Lung (tissue), 12 donors: ENCODE data around the gene USP31. TPM values are rescaled to one million over a fixed set of nuclear protein-coding genes. Genes with fewer than 3 reads are reported as not detected.

ENCODE experiments used
- ATAC-seq: fragments of 200-7000 bp; cut with Tn5 transposase; one replicate; pipeline ENCODE4 v1.9.1; 2020; ENCODE audit warnings: moderate number of reproducible peaks; ENCODE audit not compliant: insufficient read depth, low FRiP score
- DNase-seq, 3 donors: peaks; one replicate each; pipeline ENCODE4 v3.0.0-alpha.2; 2013 to 2017
- H3K27ac ChIP-seq, 2 donors: one replicate each; pipeline ENCODE4 v1.5.1; 2013; ENCODE audit warnings: mild to moderate bottlenecking in 2 of 2, moderate library complexity in 2 of 2, control low read depth in 1 of 2, inconsistent platforms in 1 of 2, low read depth in 1 of 2, low read length in 1 of 2
- H3K27me3 ChIP-seq, 3 donors: one replicate each; pipeline ENCODE4 v1.5.1; 2013; ENCODE audit warnings: low read length in 2 of 3; ENCODE audit not compliant: control insufficient read depth in 3 of 3, insufficient read depth in 3 of 3
- H3K36me3 ChIP-seq, 4 donors: one replicate each; pipeline ENCODE4 v1.5.1; 2013; ENCODE audit warnings: low read length in 4 of 4, mild to moderate bottlenecking in 1 of 4, moderate library complexity in 1 of 4; ENCODE audit not compliant: control insufficient read depth in 4 of 4, insufficient read depth in 4 of 4
- H3K4me1 ChIP-seq, 5 donors: one replicate each; pipeline ENCODE4 v1.5.1; 2013; ENCODE audit warnings: low read length in 5 of 5, mild to moderate bottlenecking in 2 of 5, moderate library complexity in 1 of 5; ENCODE audit not compliant: control insufficient read depth in 5 of 5, insufficient read depth in 5 of 5
- H3K4me3 ChIP-seq: one replicate; pipeline ENCODE4 v1.5.1; 2013; ENCODE audit warnings: mild to moderate bottlenecking, control low read depth, moderate library complexity
- H3K9ac ChIP-seq, 2 donors: one replicate each; pipeline ENCODE4 v1.5.1; 2013; ENCODE audit warnings: low read length in 2 of 2, control low read depth in 1 of 2; ENCODE audit not compliant: insufficient read depth in 1 of 2
- H3K9me3 ChIP-seq, 4 donors: one replicate each; pipeline ENCODE4 v1.5.1; 2013; ENCODE audit warnings: low read length in 3 of 4, mild to moderate bottlenecking in 1 of 4, moderate library complexity in 1 of 4; ENCODE audit not compliant: control insufficient read depth in 4 of 4, insufficient read depth in 3 of 4
- CTCF ChIP-seq: IDR thresholded peaks from 2 replicates; pipeline ENCODE4 v1.5.1; 2012; ENCODE audit warnings: mild to moderate bottlenecking; ENCODE audit errors: control extremely low read depth, extremely low read depth
- WGBS, 2 donors: extraction: QIAGEN DNeasy Blood & Tissue Kit; methylation state at CpG; one replicate each; pipeline ENCODE4 v1.1.7; 2013; 5-methylcytosine and 5-hydroxymethylcytosine counted together
- polyA plus RNA-seq, 2 donors: library from polyadenylated mRNA; stranded (reverse); fragments of 200-250 nt; gene quantifications; one replicate each; pipeline ENCODE4 v1.2.1, GENCODE V29; 2013
- total RNA-seq, 2 donors: library from RNA; depleted of rRNA in 1 of 2; stranded (reverse); fragments of >200 nt in 1 of 2; gene quantifications; one replicate each; pipeline ENCODE4 v1.2.1, GENCODE V29; 2014 to 2021
- donor health status: control.
- donor health status: control.
- donor health status: Bipolar disorder and iron deficiency.
- donor health status: healthy.
- donor health status: DM: yes; HTN: yes; CAD: no.

Gene USP31
- total and polyA plus RNA-seq, 4 donors: 3.4 to 26.3 (median 10.0) TPM

GRCh38 chr16:23029733-23030420, 119.4 kb downstream of the USP31 start:
- WGBS, 2 donors: 67 to 77% methylated on average over 6 of the region's 6 CpGs

GRCh38 chr16:23027386-23027785, 121.9 kb downstream of the USP31 start:
- no peaks in the 10 kb centered on the region for H3K9me3 ChIP-seq
- H3K36me3 ChIP-seq: no peaks in the 10 kb centered on the region
- no peak for TF ChIP-seq CTCF
- H3K27ac ChIP-seq: no peak overlapping the region
- H3K9ac ChIP-seq: no peak overlapping the region
- H3K27me3 ChIP-seq: no peaks in the 10 kb centered on the region
- DNase-seq: no peak
- WGBS, 2 donors: 83 to 96% methylated on average over 1 of the region's 1 CpG
- no peak overlapping the region for H3K4me3 ChIP-seq
- no peaks in the 10 kb centered on the region for H3K4me1 ChIP-seq
- no peak for ATAC-seq

More at GRCh38 chr16:23029733-23030420, 119.4 kb downstream of the USP31 start:
- DNase-seq: no peak
- no peaks in the 10 kb centered on the region for H3K27me3 ChIP-seq
- H3K36me3 ChIP-seq: no peaks in the 10 kb centered on the region
- peaks cover 0 to 8% (median 6%) of the 10 kb centered on the region in 4 donors for H3K9me3 ChIP-seq
- H3K4me3 ChIP-seq: no peak overlapping the region
- ATAC-seq: no peak
- H3K9ac ChIP-seq: no peak overlapping the region
- no peak for TF ChIP-seq CTCF
- H3K4me1 ChIP-seq: no peaks in the 10 kb centered on the region
- no peak overlapping the region for H3K27ac ChIP-seq

GRCh38 chr16:23026784-23027362, 122.4 kb downstream of the USP31 start:
- 17 to 22% methylated on average over 3 of the region's 3 CpGs for WGBS, 2 donors
- peak; percentile 55 to 69 (median 56) for DNase-seq
- Histone ChIP-seq H3K27ac (no peak overlapping the region), H3K27me3 (no peaks in the 10 kb centered on the region), H3K4me1 (no peaks in the 10 kb centered on the region), H3K9ac (no peak overlapping the region), H3K36me3 (no peaks in the 10 kb centered on the region), H3K9me3 (no peaks in the 10 kb centered on the region), H3K4me3 (no peak overlapping the region)
- ATAC-seq: no peak
- TF ChIP-seq CTCF: no peak
